SK-N-SH treated with all-trans-retinoic acid at 6 μM for 48 hours (cell line): Measurements from ENCODE around the gene TLR4.
A peak's percentile ranks its signal among the peaks of the same experiment; 100 is the strongest.

ENCODE experiments used
- ATAC-seq: fragments of 200-7000 bp; cut with Tn5 transposase; 3 replicates; pipeline ENCODE4 v1.9.1; 2020; ENCODE audit warnings: mild to moderate bottlenecking, moderate library complexity
- ARNTL ChIP-seq: fragments of 450-650 bp; formaldehyde crosslinking; IDR thresholded peaks from 2 replicates; pipeline ENCODE4 v1.5.0; 2020; ENCODE audit warnings: low read depth, mild to moderate bottlenecking, moderate library complexity, borderline replicate concordance
- BACH2 ChIP-seq: fragments of 250-450 bp; sonication (Bioruptor Pico); IDR thresholded peaks from 2 replicates; pipeline ENCODE4 v1.9.0; 2021; ENCODE audit warnings: mild to moderate bottlenecking, borderline replicate concordance
- CSDC2 ChIP-seq: fragments of 250-450 bp; sonication (Bioruptor Pico); IDR thresholded peaks from 2 replicates; pipeline ENCODE4 v1.5.0; 2020; ENCODE audit warnings: mild to moderate bottlenecking, moderate library complexity
- CSRNP3 ChIP-seq: fragments of 250-450 bp; sonication (Bioruptor Pico); IDR thresholded peaks from 2 replicates; pipeline ENCODE4 v1.5.1; 2021; ENCODE audit warnings: mild to moderate bottlenecking, moderate library complexity
- ESRRG ChIP-seq: fragments of 250-450 bp; sonication (Bioruptor Pico); IDR thresholded peaks from 2 replicates; pipeline ENCODE4 v1.6.1; 2021; ENCODE audit warnings: mild to moderate bottlenecking
- ISL1 ChIP-seq: fragments of 250-450 bp; sonication (Bioruptor Pico); IDR thresholded peaks from 2 replicates; pipeline ENCODE4 v2.1.2; 2022; ENCODE audit warnings: mild to moderate bottlenecking, moderate library complexity
- OSR1 ChIP-seq: fragments of 250-450 bp; sonication (Bioruptor Pico); IDR thresholded peaks from 2 replicates; pipeline ENCODE4 v1.8.0; 2022; ENCODE audit warnings: moderate library complexity, mild to moderate bottlenecking, inconsistent platforms
- PATZ1 ChIP-seq: fragments of 250-450 bp; sonication (Bioruptor Pico); IDR thresholded peaks from 2 replicates; pipeline ENCODE4 v1.8.0; 2020; ENCODE audit warnings: mild to moderate bottlenecking, moderate library complexity, borderline replicate concordance
- PPARA ChIP-seq: fragments of 250-450 bp; sonication (Bioruptor Pico); IDR thresholded peaks from 2 replicates; pipeline ENCODE4 v1.5.0; 2020; ENCODE audit warnings: mild to moderate bottlenecking, borderline replicate concordance
- RARB ChIP-seq: fragments of 250-450 bp; sonication (Bioruptor Pico); IDR thresholded peaks from 2 replicates; pipeline ENCODE4 v1.8.0; 2021; ENCODE audit warnings: mild to moderate bottlenecking, moderate library complexity
- SNAI2 ChIP-seq: fragments of 250-450 bp; sonication (Bioruptor Pico); IDR thresholded peaks from 2 replicates; pipeline ENCODE4 v1.5.0; 2020; ENCODE audit warnings: mild to moderate bottlenecking, moderate library complexity
- TCF4 ChIP-seq: fragments of 250-450 bp; sonication (Bioruptor Pico); IDR thresholded peaks from 2 replicates; pipeline ENCODE4 v1.8.0; 2021; ENCODE audit warnings: mild to moderate bottlenecking, moderate library complexity, borderline replicate concordance
- TOX ChIP-seq: fragments of 250-450 bp; sonication (Bioruptor Pico); IDR thresholded peaks from 2 replicates; pipeline ENCODE4 v1.8.0; 2021; ENCODE audit warnings: mild to moderate bottlenecking, moderate library complexity, borderline replicate concordance
- ZC3H10 ChIP-seq: fragments of 250-450 bp; sonication (Bioruptor Pico); IDR thresholded peaks from 2 replicates; pipeline ENCODE4 v1.5.1; 2021; ENCODE audit warnings: mild to moderate bottlenecking, moderate library complexity
- ZFP3 ChIP-seq: fragments of 250-450 bp; sonication (Bioruptor Pico); IDR thresholded peaks from 2 replicates; pipeline ENCODE4 v1.5.0; 2020; ENCODE audit warnings: mild to moderate bottlenecking, moderate library complexity
- ZFP30 ChIP-seq: fragments of 450-650 bp; formaldehyde crosslinking; IDR thresholded peaks from 2 replicates; pipeline ENCODE4 v1.5.0; 2022; ENCODE audit warnings: mild to moderate bottlenecking, moderate library complexity
- ZNF565 ChIP-seq: fragments of 450-650 bp; formaldehyde crosslinking; conservative IDR thresholded peaks from 2 replicates; pipeline ENCODE4 v1.5.0; 2020; ENCODE audit warnings: low read depth, mild to moderate bottlenecking, moderate library complexity
- ZNF70 ChIP-seq: fragments of 450-650 bp; formaldehyde crosslinking; IDR thresholded peaks from 2 replicates; pipeline ENCODE4 v1.5.0; 2020; ENCODE audit warnings: mild to moderate bottlenecking, moderate library complexity
- ZNF8 ChIP-seq: fragments of 450-650 bp; formaldehyde crosslinking; IDR thresholded peaks from 2 replicates; pipeline ENCODE4 v1.5.0; 2020; ENCODE audit warnings: mild to moderate bottlenecking, moderate library complexity
- TF ChIP-seq, protein P1 (sequence below): fragments of 250-450 bp; sonication (Bioruptor Pico); IDR thresholded peaks from 2 replicates; pipeline ENCODE4 v1.8.0; 2021; ENCODE audit warnings: low read depth, mild to moderate bottlenecking, moderate library complexity, borderline replicate concordance
- TF ChIP-seq, protein P2 (sequence below): fragments of 250-450 bp; sonication (Bioruptor Pico); IDR thresholded peaks from 2 replicates; pipeline ENCODE4 v1.5.0; 2020; ENCODE audit warnings: mild to moderate bottlenecking, moderate library complexity

Gene TLR4

DNA sequence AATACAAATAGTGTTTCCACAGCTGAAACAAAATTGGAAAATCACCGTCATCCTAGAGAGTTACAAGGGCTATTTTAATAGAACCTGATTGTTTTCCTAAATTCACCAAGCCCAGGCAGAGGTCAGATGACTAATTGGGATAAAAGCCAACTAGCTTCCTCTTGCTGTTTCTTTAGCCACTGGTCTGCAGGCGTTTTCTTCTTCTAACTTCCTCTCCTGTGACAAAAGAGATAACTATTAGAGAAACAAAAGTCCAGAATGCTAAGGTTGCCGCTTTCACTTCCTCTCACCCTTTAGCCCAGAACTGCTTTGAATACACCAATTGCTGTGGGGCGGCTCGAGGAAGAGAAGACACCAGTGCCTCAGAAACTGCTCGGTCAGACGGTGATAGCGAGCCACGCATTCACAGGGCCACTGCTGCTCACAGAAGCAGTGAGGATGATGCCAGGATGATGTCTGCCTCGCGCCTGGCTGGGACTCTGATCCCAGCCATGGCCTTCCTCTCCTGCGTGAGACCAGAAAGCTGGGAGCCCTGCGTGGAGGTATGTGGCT lies at the start of gene TLR4:
Gene TLR4 (plus strand): TSS at position 380 of the 552 bp plus-strand sequence. CDS start 70 bp downstream, at position 450.
- TF ChIP-seq ZFP30 (no peak), ZNF70 (no peak), TCF4 (CRISPR knock-in tag) (no peak), RARB (CRISPR knock-in tag) (no peak), ZNF8 (CRISPR knock-in tag) (no peak), BACH2 (CRISPR knock-in tag) (no peak), PATZ1 (CRISPR knock-in tag) (no peak)
- TF ChIP-seq, protein P1, sequence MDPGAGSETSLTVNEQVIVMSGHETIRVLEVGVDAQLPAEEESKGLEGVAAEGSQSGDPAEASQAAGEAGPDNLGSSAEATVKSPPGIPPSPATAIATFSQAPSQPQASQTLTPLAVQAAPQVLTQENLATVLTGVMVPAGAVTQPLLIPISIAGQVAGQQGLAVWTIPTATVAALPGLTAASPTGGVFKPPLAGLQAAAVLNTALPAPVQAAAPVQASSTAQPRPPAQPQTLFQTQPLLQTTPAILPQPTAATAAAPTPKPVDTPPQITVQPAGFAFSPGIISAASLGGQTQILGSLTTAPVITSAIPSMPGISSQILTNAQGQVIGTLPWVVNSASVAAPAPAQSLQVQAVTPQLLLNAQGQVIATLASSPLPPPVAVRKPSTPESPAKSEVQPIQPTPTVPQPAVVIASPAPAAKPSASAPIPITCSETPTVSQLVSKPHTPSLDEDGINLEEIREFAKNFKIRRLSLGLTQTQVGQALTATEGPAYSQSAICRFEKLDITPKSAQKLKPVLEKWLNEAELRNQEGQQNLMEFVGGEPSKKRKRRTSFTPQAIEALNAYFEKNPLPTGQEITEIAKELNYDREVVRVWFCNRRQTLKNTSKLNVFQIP (CRISPR knock-in tag), result no peak
- TF ChIP-seq, protein P2, sequence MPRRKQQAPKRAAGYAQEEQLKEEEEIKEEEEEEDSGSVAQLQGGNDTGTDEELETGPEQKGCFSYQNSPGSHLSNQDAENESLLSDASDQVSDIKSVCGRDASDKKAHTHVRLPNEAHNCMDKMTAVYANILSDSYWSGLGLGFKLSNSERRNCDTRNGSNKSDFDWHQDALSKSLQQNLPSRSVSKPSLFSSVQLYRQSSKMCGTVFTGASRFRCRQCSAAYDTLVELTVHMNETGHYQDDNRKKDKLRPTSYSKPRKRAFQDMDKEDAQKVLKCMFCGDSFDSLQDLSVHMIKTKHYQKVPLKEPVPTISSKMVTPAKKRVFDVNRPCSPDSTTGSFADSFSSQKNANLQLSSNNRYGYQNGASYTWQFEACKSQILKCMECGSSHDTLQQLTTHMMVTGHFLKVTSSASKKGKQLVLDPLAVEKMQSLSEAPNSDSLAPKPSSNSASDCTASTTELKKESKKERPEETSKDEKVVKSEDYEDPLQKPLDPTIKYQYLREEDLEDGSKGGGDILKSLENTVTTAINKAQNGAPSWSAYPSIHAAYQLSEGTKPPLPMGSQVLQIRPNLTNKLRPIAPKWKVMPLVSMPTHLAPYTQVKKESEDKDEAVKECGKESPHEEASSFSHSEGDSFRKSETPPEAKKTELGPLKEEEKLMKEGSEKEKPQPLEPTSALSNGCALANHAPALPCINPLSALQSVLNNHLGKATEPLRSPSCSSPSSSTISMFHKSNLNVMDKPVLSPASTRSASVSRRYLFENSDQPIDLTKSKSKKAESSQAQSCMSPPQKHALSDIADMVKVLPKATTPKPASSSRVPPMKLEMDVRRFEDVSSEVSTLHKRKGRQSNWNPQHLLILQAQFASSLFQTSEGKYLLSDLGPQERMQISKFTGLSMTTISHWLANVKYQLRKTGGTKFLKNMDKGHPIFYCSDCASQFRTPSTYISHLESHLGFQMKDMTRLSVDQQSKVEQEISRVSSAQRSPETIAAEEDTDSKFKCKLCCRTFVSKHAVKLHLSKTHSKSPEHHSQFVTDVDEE, result no peak
- ATAC-seq, result peak; percentile 80

GRCh38 chr9:117656002-117656401 lies 48.2 kb upstream of the TLR4 start:
- no peak for ATAC-seq
- no peak for TF ChIP-seq OSR1
- TF ChIP-seq BACH2 (CRISPR knock-in tag), result no peak

DNA sequence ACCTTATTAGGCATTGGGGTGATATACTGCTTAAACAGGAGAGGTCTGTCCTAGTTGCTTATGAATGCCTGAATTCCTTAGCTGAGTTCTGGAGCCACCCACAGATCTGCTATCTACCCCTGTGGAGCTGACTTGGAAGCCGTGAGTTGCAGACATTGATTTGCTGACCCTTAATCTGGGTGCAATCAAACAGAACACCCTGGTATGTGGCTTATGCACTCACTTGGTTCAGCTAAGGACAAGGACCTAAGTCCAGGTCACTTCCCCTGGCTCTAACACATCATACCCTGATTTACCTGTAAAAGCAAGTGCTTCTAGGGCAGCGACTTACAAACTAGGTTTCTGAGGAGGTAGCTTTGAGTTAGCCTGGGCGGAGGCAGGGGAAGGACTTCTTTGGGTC lies 41.6 kb upstream of the TLR4 start:
- no peak for ATAC-seq

DNA sequence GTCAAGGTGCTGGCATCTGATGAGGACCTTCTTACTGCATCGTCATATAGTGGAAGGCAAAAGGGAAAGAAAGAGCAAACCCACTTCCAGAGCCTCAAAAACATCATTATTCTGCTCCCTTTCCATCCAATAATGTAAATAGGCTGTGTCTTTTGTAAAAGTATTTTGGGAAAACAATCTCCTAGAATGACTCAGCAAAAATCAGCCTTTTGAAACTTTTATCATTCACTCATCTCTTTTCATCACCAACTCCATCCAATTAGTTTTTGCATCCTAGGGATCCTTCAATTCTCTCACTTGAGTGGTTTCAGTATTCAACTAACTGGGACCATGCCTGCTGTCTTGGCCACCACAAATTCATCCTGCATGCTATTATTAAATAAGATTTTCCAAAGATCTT lies 39.8 kb upstream of the TLR4 start:
- no peak for ATAC-seq

More for the DNA sequence above, 41.6 kb upstream of the TLR4 start:
- TF ChIP-seq TCF4 (CRISPR knock-in tag), result no peak
- TF ChIP-seq, all 23 proteins: peak for 0

More for the DNA sequence above, 39.8 kb upstream of the TLR4 start:
- TF ChIP-seq ZNF565 (CRISPR knock-in tag), result no peak
- TF ChIP-seq ZFP3, result no peak
- no peak for TF ChIP-seq PPARA (CRISPR knock-in tag)
- TF ChIP-seq TOX (CRISPR knock-in tag), result no peak
- no peak for TF ChIP-seq BACH2 (CRISPR knock-in tag)
- TF ChIP-seq ESRRG, result no peak
- TF ChIP-seq, protein P1 (CRISPR knock-in tag), result no peak
- TF ChIP-seq CSDC2 (CRISPR knock-in tag), result no peak
- no peak for TF ChIP-seq ZC3H10
- no peak for TF ChIP-seq OSR1
- TF ChIP-seq, protein P2, result no peak
- no peak for TF ChIP-seq PATZ1 (CRISPR knock-in tag)
- no peak for TF ChIP-seq ISL1
- no peak for TF ChIP-seq ARNTL
- TF ChIP-seq SNAI2 (CRISPR knock-in tag), result no peak
- TF ChIP-seq CSRNP3, result no peak
- no peak for TF ChIP-seq TCF4 (CRISPR knock-in tag)
- TF ChIP-seq RARB (CRISPR knock-in tag), result no peak
- TF ChIP-seq ZNF8 (CRISPR knock-in tag), result no peak
- no peak for TF ChIP-seq ZFP30
